Panc1 (cell line): Measurements from ENCODE around the gene TAS2R20. TPM values are rescaled to one million over a fixed set of nuclear protein-coding genes. Genes with fewer than 3 reads are reported as not detected.

Experiments
- ATAC-seq: fragments of 200-7000 bp; cut with Tn5 transposase; 2 replicates; pipeline ENCODE4 v1.9.1; 2020; ENCODE audit warnings: mild to moderate bottlenecking, moderate library complexity
- BruUV-seq: library from RNA; stranded (reverse); fragments of 400-500 nt; replicated peaks from 2 replicates; lab custom pipeline; 2021; lab: Mats Ljungman, UMichigan
- CTCF ChIA-PET: fragments of 300-600 bp; sonication (Branson Sonifier 250); formaldehyde crosslinking; loops from one replicate; lab custom pipeline; 2022; ENCODE audit warnings: antibody characterized with exemption; lab: Charles Lee
- POLR2A ChIA-PET: fragments of 300-600 bp; sonication (Branson Sonifier 250); formaldehyde crosslinking; loops from one replicate; lab custom pipeline; 2022; ENCODE audit warnings: antibody characterized with exemption; lab: Charles Lee
- DNase-seq: peaks from one replicate; pipeline ENCODE4 v3.0.0-alpha.2; 2010; ENCODE audit warnings: low read depth, low spot score
- H3K27ac ChIP-seq: 2 replicates; pipeline ENCODE4 v1.5.1; 2011; ENCODE audit warnings: mild to moderate bottlenecking, low read length, inconsistent platforms
- H3K27me3 ChIP-seq: fragments of 200-500 bp; sonication (Bioruptor generic); 2 replicates; pipeline ENCODE4 v1.6.0; 2014; ENCODE audit warnings: low read length, inconsistent platforms; ENCODE audit not compliant: control insufficient read depth, insufficient read depth
- H3K36me3 ChIP-seq: fragments of 200-500 bp; sonication (Bioruptor generic); 2 replicates; pipeline ENCODE4 v1.5.1; 2014; ENCODE audit warnings: inconsistent platforms, mild to moderate bottlenecking, low read length, moderate library complexity; ENCODE audit not compliant: control insufficient read depth, insufficient read depth
- H3K4me1 ChIP-seq: 2 replicates; pipeline ENCODE4 v1.5.1; 2011; ENCODE audit warnings: inconsistent platforms, mild to moderate bottlenecking, low read length, moderate library complexity; ENCODE audit not compliant: control insufficient read depth, insufficient read depth
- H3K4me3 ChIP-seq, 2 experiments: 2 replicates each; pipeline ENCODE4 v1.5.1; 2011 to 2012; ENCODE audit warnings: low read depth in 2 of 2, low read length in 2 of 2, mild to moderate bottlenecking in 2 of 2, inconsistent platforms in 1 of 2, moderate library complexity in 1 of 2
- H3K9me3 ChIP-seq: fragments of 200-500 bp; sonication (Bioruptor generic); 2 replicates; pipeline ENCODE4 v1.5.1; 2014; ENCODE audit warnings: low read depth, mild to moderate bottlenecking, inconsistent platforms, low read length, moderate library complexity; ENCODE audit not compliant: control insufficient read depth, insufficient read depth
- CTCF ChIP-seq: fragments of 450-650 bp; IDR thresholded peaks from 2 replicates; pipeline ENCODE4 v1.5.1; 2017; ENCODE audit warnings: mild to moderate bottlenecking
- POLR2AphosphoS5 ChIP-seq: IDR thresholded peaks from 2 replicates; pipeline ENCODE4 v1.6.1; 2012; ENCODE audit warnings: mild to moderate bottlenecking, low read depth, low read length, moderate library complexity
- SIN3A ChIP-seq: IDR thresholded peaks from 2 replicates; pipeline ENCODE4 v1.6.1; 2012; ENCODE audit warnings: low read depth, mild to moderate bottlenecking, low read length, moderate library complexity, borderline replicate concordance; ENCODE audit not compliant: insufficient read depth
- TCF7L2 ChIP-seq: IDR thresholded peaks from 2 replicates; pipeline ENCODE4 v1.6.1; 2011; ENCODE audit warnings: mild to moderate bottlenecking, low read depth, low read length, inconsistent platforms
- in situ Hi-C: cut with HindIII; loops from 2 replicates; pipeline ENCODE4 v1.10.0; 2016; ENCODE audit warnings: low sequenced_read_pairs, low pct_unique_long_range_greater_than_20kb
- intact Hi-C: fragments of 100-400 bp; cut with micrococcal nuclease; formaldehyde crosslinking; loops from one replicate; pipeline ENCODE4 v1.10.0; 2022; ENCODE audit not compliant: unreplicated experiment
- total RNA-seq: library from RNA; stranded (reverse); gene quantifications from one replicate; pipeline ENCODE4 v1.2.1, GENCODE V29; 2021; ENCODE audit not compliant: unreplicated experiment
- TF ChIP-seq, protein P1 (sequence below), 2 experiments: IDR thresholded peaks; 2 replicates each; pipeline ENCODE4 v1.6.1; 2011 to 2012; ENCODE audit warnings: low read depth in 2 of 2, control low read depth in 1 of 2, low read length in 1 of 2, mild to moderate bottlenecking in 1 of 2, moderate library complexity in 1 of 2; ENCODE audit not compliant: insufficient read depth in 1 of 2

TAS2R20 gene
- total RNA-seq, 1 experiment from 2014 or later = 0.95 TPM

- in situ Hi-C loops = no loop called here
- Histone ChIP-seq H3K27me3 (no peaks in the 10 kb centered on the region), H3K27ac (no peak overlapping the region), H3K4me3 (no peak overlapping the region), H3K36me3 (no peaks in the 10 kb centered on the region), H3K9me3 (no peaks in the 10 kb centered on the region), H3K4me1 (no peaks in the 10 kb centered on the region)
- BruUV-seq = no TSS peak
- no peak for DNase-seq
- ATAC-seq = no peak
- intact Hi-C loops = no loop called here
- ChIA-PET POLR2A (no interaction called here), CTCF (no interaction called here)
- TF ChIP-seq SIN3A (no peak), TCF7L2 (no peak), POLR2AphosphoS5 (no peak), CTCF (no peak)
- TF ChIP-seq, protein P1, sequence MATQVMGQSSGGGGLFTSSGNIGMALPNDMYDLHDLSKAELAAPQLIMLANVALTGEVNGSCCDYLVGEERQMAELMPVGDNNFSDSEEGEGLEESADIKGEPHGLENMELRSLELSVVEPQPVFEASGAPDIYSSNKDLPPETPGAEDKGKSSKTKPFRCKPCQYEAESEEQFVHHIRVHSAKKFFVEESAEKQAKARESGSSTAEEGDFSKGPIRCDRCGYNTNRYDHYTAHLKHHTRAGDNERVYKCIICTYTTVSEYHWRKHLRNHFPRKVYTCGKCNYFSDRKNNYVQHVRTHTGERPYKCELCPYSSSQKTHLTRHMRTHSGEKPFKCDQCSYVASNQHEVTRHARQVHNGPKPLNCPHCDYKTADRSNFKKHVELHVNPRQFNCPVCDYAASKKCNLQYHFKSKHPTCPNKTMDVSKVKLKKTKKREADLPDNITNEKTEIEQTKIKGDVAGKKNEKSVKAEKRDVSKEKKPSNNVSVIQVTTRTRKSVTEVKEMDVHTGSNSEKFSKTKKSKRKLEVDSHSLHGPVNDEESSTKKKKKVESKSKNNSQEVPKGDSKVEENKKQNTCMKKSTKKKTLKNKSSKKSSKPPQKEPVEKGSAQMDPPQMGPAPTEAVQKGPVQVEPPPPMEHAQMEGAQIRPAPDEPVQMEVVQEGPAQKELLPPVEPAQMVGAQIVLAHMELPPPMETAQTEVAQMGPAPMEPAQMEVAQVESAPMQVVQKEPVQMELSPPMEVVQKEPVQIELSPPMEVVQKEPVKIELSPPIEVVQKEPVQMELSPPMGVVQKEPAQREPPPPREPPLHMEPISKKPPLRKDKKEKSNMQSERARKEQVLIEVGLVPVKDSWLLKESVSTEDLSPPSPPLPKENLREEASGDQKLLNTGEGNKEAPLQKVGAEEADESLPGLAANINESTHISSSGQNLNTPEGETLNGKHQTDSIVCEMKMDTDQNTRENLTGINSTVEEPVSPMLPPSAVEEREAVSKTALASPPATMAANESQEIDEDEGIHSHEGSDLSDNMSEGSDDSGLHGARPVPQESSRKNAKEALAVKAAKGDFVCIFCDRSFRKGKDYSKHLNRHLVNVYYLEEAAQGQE (IDR thresholded peaks at IDR 0.05; ENCODE audit: insufficient read depth in 1 of 2, low read depth in 2 of 2, low read length in 1 of 2) = no peak
Measured at GRCh38 chr12:10989107-10989506, 9.0 kb downstream of the TAS2R20 start.

DNA sequence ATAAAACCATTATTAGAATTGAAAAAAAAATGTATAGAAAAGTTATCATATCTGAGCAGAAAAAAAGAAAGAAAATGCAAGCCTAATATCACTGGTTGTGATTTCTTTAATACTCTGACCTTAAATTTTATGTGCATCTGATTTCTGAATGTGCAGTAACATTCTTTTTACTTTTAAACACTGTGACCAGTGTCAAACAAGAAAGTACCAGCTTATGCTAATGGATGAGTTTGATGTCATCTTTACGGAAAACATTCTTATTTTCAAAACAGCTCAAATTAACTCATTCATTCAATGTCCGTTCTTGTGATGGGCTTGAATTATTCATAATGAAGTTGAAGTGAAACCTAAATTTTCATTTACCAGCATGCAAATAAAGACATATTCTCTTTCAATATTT, 11.3 kb downstream of the TAS2R20 start, which contains the start of gene TAS2R50:
TSS of gene TAS2R50 (minus strand) at position 101 of the 400 bp plus-strand sequence. CDS start at position 49, 52 bp downstream.
- BruUV-seq = no TSS peak
- intact Hi-C loops = no loop called here
- Histone ChIP-seq H3K4me3 (no peak within 1 kb of the TSS), H3K4me1 (no peaks in the 10 kb centered on the region), H3K36me3 (no peaks in the 10 kb centered on the region), H3K27ac (no peak within 1 kb of the TSS), H3K9me3 (no peaks in the 10 kb centered on the region), H3K27me3 (no peaks in the 10 kb centered on the region)
- ATAC-seq = no peak
- TF ChIP-seq TCF7L2 (no peak), CTCF (no peak), SIN3A (no peak), POLR2AphosphoS5 (no peak)
- TF ChIP-seq, protein P1 (IDR thresholded peaks at IDR 0.05; ENCODE audit: insufficient read depth in 1 of 2, low read depth in 2 of 2, low read length in 1 of 2) = no peak
- CTCF ChIA-PET = no interaction called here
- no peak for DNase-seq
- POLR2A ChIA-PET = no interaction called here
- in situ Hi-C loops = no loop called here
